ENCODE data around the gene BAHD1.

DNA sequence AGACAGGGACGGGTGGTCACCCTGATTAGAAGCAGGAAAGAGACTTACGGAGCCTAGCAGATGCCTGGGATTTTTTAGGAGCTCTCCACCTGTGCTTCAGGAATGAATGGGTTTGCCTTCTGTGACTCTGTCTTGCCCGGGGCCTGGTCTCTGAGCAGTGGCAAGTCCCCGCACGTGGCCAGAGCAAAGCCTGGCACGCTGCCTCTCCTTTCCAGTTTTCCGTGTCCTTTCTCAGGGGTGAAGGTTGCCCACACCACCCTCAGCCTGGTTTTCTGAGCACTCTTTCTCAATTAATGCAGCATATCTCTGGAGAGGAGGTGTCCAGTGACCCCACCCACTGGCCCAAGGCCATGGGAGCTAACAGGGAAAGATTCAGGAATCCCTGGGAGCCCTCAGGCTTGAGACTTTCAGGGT is 15.6 kb downstream of the BAHD1 start:
- TF ChIP-seq, protein P1, sequence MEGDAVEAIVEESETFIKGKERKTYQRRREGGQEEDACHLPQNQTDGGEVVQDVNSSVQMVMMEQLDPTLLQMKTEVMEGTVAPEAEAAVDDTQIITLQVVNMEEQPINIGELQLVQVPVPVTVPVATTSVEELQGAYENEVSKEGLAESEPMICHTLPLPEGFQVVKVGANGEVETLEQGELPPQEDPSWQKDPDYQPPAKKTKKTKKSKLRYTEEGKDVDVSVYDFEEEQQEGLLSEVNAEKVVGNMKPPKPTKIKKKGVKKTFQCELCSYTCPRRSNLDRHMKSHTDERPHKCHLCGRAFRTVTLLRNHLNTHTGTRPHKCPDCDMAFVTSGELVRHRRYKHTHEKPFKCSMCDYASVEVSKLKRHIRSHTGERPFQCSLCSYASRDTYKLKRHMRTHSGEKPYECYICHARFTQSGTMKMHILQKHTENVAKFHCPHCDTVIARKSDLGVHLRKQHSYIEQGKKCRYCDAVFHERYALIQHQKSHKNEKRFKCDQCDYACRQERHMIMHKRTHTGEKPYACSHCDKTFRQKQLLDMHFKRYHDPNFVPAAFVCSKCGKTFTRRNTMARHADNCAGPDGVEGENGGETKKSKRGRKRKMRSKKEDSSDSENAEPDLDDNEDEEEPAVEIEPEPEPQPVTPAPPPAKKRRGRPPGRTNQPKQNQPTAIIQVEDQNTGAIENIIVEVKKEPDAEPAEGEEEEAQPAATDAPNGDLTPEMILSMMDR (IDR thresholded peaks at IDR 0.05), result no peak
- TF ChIP-seq EP300 (IDR thresholded peaks at IDR 0.05) (no peak), POLR2A (IDR thresholded peaks at IDR 0.05) (no peak)

All from ovary (tissue), 3 donors.